Hematopoietic multipotent progenitor cell treated with erythropoietin and hydrocortisone succinate and interleukin-3 and kit ligand, for 4 days (in vitro differentiated cells): ENCODE measurements around the gene PHF11.
A peak's percentile ranks its signal among the peaks of the same experiment; 100 is the strongest.

ENCODE experiments used
- DNase-seq: peaks from one replicate; pipeline ENCODE4 v3.0.0-alpha.2; 2015

PHF11 gene

GRCh38 chr13:49499889-49500660 is 4.3 kb downstream of the PHF11 start:
- no peak for DNase-seq

- no peak for DNase-seq
Observed at GRCh38 chr13:49502954-49503353, 7.2 kb downstream of the PHF11 start.

- DNase-seq: no peak
Observed at GRCh38 chr13:49503951-49504350, 8.2 kb downstream of the PHF11 start.

GRCh38 chr13:49512578-49512977 is 16.8 kb downstream of the PHF11 start:
- no peak for DNase-seq

- no peak for DNase-seq
Observed at GRCh38 chr13:49516467-49516866, 20.7 kb downstream of the PHF11 start.

- DNase-seq: peak; percentile 47
Observed at GRCh38 chr13:49517461-49517860, 21.7 kb downstream of the PHF11 start.

- no peak for DNase-seq
Observed at GRCh38 chr13:49521224-49521623, 25.5 kb downstream of the PHF11 start.

- no peak for DNase-seq
Observed at GRCh38 chr13:49524740-49525501, 29.2 kb downstream of the PHF11 start.

- peak; percentile 73 for DNase-seq
Observed at GRCh38 chr13:49527123-49527522, 31.4 kb downstream of the PHF11 start.

- DNase-seq: no peak
Observed at GRCh38 chr13:49528161-49528560, 32.4 kb downstream of the PHF11 start.

- DNase-seq: peak; percentile 94
Observed at GRCh38 chr13:49530457-49530856, 34.7 kb downstream of the PHF11 start.

- no peak for DNase-seq
Observed at GRCh38 chr13:49532593-49532992, 36.8 kb downstream of the PHF11 start.

- DNase-seq: no peak
Observed at GRCh38 chr13:49533011-49533410, 37.3 kb downstream of the PHF11 start.

GRCh38 chr13:49533591-49534269 is 38.0 kb downstream of the PHF11 start:
- DNase-seq: peak; percentile 71

- no peak for DNase-seq
Observed at GRCh38 chr13:49536144-49536873, 40.6 kb downstream of the PHF11 start.

GRCh38 chr13:49538404-49538803 is 42.7 kb downstream of the PHF11 start:
- no peak for DNase-seq

- no peak for DNase-seq
Observed at GRCh38 chr13:49539313-49539712, 43.6 kb downstream of the PHF11 start.

GRCh38 chr13:49539746-49540145 is 44.0 kb downstream of the PHF11 start:
- no peak for DNase-seq

- peak; percentile 19 for DNase-seq
Observed at GRCh38 chr13:49540552-49540951, 44.8 kb downstream of the PHF11 start.

GRCh38 chr13:49543656-49544055 is 47.9 kb downstream of the PHF11 start:
- no peak for DNase-seq

- DNase-seq: no peak
Observed at GRCh38 chr13:49545661-49546060, 49.9 kb downstream of the PHF11 start.

- DNase-seq: no peak
Observed at GRCh38 chr13:49546561-49546960, 50.8 kb downstream of the PHF11 start.

- no peak for DNase-seq
Observed at GRCh38 chr13:49549289-49549688, 53.5 kb downstream of the PHF11 start.
